GM21786 (cell line): ENCODE results near the gene FUT3.

ENCODE experiments used
- ATAC-seq: cut with Tn5 transposase; IDR thresholded peaks from one replicate; pipeline ENCODE4 v1.9.1; 2021; ENCODE audit not compliant: unreplicated experiment

The FUT3 gene

GRCh38 chr19:5826531-5827341 lies 24.5 kb downstream of the FUT3 start:
- no peak for ATAC-seq

- ATAC-seq = no peak
Observed at GRCh38 chr19:5825178-5825577, 26.1 kb downstream of the FUT3 start.

- no peak for ATAC-seq
Observed at GRCh38 chr19:5824751-5825150, 26.5 kb downstream of the FUT3 start.

GRCh38 chr19:5823579-5824281 lies 27.5 kb downstream of the FUT3 start:
- no peak for ATAC-seq

GRCh38 chr19:5822181-5822844 lies 28.9 kb downstream of the FUT3 start:
- ATAC-seq = no peak

GRCh38 chr19:5821521-5822180 lies 29.6 kb downstream of the FUT3 start:
- ATAC-seq = no peak

- no peak for ATAC-seq
Observed at GRCh38 chr19:5820785-5821184, 30.5 kb downstream of the FUT3 start.

- no peak for ATAC-seq
Observed at GRCh38 chr19:5818594-5818993, 32.7 kb downstream of the FUT3 start.

- ATAC-seq = no peak
Observed at GRCh38 chr19:5817218-5817617, 34.0 kb downstream of the FUT3 start.

- no peak for ATAC-seq
Observed at GRCh38 chr19:5814852-5815246, 36.4 kb downstream of the FUT3 start.

- ATAC-seq = no peak
Observed at GRCh38 chr19:5814123-5814851, 37.0 kb downstream of the FUT3 start.

- ATAC-seq = no peak
Observed at GRCh38 chr19:5811117-5811516, 40.1 kb downstream of the FUT3 start.

- no peak for ATAC-seq
Observed at GRCh38 chr19:5809469-5809868, 41.8 kb downstream of the FUT3 start.

GRCh38 chr19:5809053-5809452 lies 42.2 kb downstream of the FUT3 start:
- no peak for ATAC-seq

GRCh38 chr19:5808120-5808816 lies 43.0 kb downstream of the FUT3 start:
- ATAC-seq = no peak

GRCh38 chr19:5806905-5807304 lies 44.3 kb downstream of the FUT3 start:
- no peak for ATAC-seq

GRCh38 chr19:5806133-5806489 lies 45.1 kb downstream of the FUT3 start:
- no peak for ATAC-seq

- ATAC-seq = no peak
Observed at GRCh38 chr19:5805462-5806132, 45.7 kb downstream of the FUT3 start.
